Naive thymus-derived CD8-positive, alpha-beta T cell (primary cell): ENCODE results near the gene CEACAM3. TPM values are rescaled to one million over a fixed set of nuclear protein-coding genes. Genes with fewer than 3 reads are reported as not detected.

ENCODE experiments used
- ATAC-seq, 2 donors: fragments of 150-1000 bp; cut with Tn5 transposase in 1 of 2; sonication (Bioruptor Pico), chemical (Tn5 transposase) in 1 of 2; 1 replicate in 1 of 2; 2 replicates in 1 of 2; pipeline ENCODE4 v1.10.0; 2021; ENCODE audit warnings: mild to moderate bottlenecking in 2 of 2, moderate library complexity in 2 of 2
- POLR2A ChIA-PET: fragments of 350-600 bp; sonication (Branson Sonifier 250); formaldehyde crosslinking; loops from one replicate; lab custom pipeline; 2021; ENCODE audit warnings: antibody characterized with exemption; lab: Charles Lee
- DNase-seq, 10 donors: peaks; one replicate each; pipeline versions ENCODE4 v3.0.0 to v3.0.0-alpha.2; 2020 to 2022
- H3K27ac Mint-ChIP-seq, 10 donors: one replicate each; pipeline ENCODE4 v1.8.0; 2020 to 2022; ENCODE audit warnings: mild to moderate bottlenecking in 10 of 10, mixed read lengths in 10 of 10, moderate library complexity in 4 of 10, inconsistent platforms in 1 of 10
- H3K27me3 Mint-ChIP-seq, 5 donors: one replicate each; pipeline ENCODE4 v1.8.0; 2021 to 2022; ENCODE audit warnings: mixed read lengths in 5 of 5
- H3K36me3 Mint-ChIP-seq, 3 donors: one replicate each; pipeline ENCODE4 v1.8.0; 2020 to 2022; ENCODE audit warnings: mixed read lengths in 3 of 3, mild to moderate bottlenecking in 2 of 3, inconsistent platforms in 1 of 3
- H3K4me1 Mint-ChIP-seq, 4 donors: one replicate each; pipeline ENCODE4 v1.8.0; 2021 to 2022; ENCODE audit warnings: mixed read lengths in 4 of 4
- H3K4me3 Mint-ChIP-seq, 10 donors: one replicate each; pipeline ENCODE4 v1.8.0; 2020 to 2022; ENCODE audit warnings: mild to moderate bottlenecking in 10 of 10, mixed read lengths in 10 of 10, moderate library complexity in 6 of 10, inconsistent platforms in 1 of 10
- H3K9me3 Mint-ChIP-seq, 9 donors: one replicate each; pipeline ENCODE4 v1.8.0; 2020 to 2022; ENCODE audit warnings: mixed read lengths in 9 of 9, mild to moderate bottlenecking in 3 of 9, inconsistent platforms in 1 of 9, moderate library complexity in 1 of 9
- polyA plus RNA-seq, 3 donors: library from polyadenylated mRNA; unstranded; fragments of 300-500 nt; fragmentation: Illumina TruSeq; gene quantifications; one replicate each; pipeline ENCODE4 v1.2.3, GENCODE V29; 2021
- total RNA-seq, 8 experiments: library from RNA in 2 of 8; stranded (reverse) in 2 of 8; gene quantifications; one replicate each; pipeline ENCODE4 v1.2.3 and lab custom pipeline; 2021 to 2026

CEACAM3 gene
- total and polyA plus RNA-seq, 5 experiments from 2014 or later = not detected

GRCh38 chr19:41815301-41815700 is 18.9 kb downstream of the CEACAM3 start:
- Mint-ChIP-seq H3K9me3 (no peaks in the 10 kb centered on the region), H3K27ac (no peak overlapping the region), H3K4me1 (peaks cover 5 to 21% (median 15%) of the 10 kb centered on the region in 4 donors), H3K27me3 (peaks cover 0 to 3% (median 2%) of the 10 kb centered on the region in 5 donors), H3K4me3 (no peak overlapping the region), H3K36me3 (no peaks in the 10 kb centered on the region)
- ATAC-seq = no peak
- POLR2A ChIA-PET = no interaction called here
- no peak for DNase-seq

- Mint-ChIP-seq H3K27me3 (peaks cover 4 to 10% (median 8%) of the 10 kb centered on the region in 5 donors), H3K4me3 (no peak overlapping the region), H3K9me3 (no peaks in the 10 kb centered on the region), H3K4me1 (peaks cover 8 to 16% (median 12%) of the 10 kb centered on the region in 4 donors), H3K27ac (no peak overlapping the region), H3K36me3 (no peaks in the 10 kb centered on the region)
- POLR2A ChIA-PET = interaction anchor here (0.7 kb wide), 1 partner anchor 118 kb away, joined by 6 read pairs; no protein-coding TSS in a partner anchor
- DNase-seq = no peak
- ATAC-seq = no peak
Measured at GRCh38 chr19:41816761-41817160, 20.4 kb downstream of the CEACAM3 start.

- Mint-ChIP-seq H3K9me3 (no peaks in the 10 kb centered on the region), H3K4me1 (peaks cover 0 to 3% (median 0%) of the 10 kb centered on the region in 4 donors), H3K4me3 (no peak overlapping the region), H3K36me3 (no peaks in the 10 kb centered on the region), H3K27ac (no peak overlapping the region), H3K27me3 (peaks cover 4 to 28% (median 16%) of the 10 kb centered on the region in 5 donors)
- DNase-seq = peak in 8 of 10 donors; percentile 27 to 73 (median 54)
- POLR2A ChIA-PET = interaction anchor here (0.6 to 0.8 kb wide), 2 partner anchors 9 to 33 kb away, joined by 4 to 5 read pairs; no protein-coding TSS in a partner anchor
- peak; percentile 80 to 88 for ATAC-seq
Measured at GRCh38 chr19:41821003-41821735, 24.8 kb downstream of the CEACAM3 start.

- H3K9me3 Mint-ChIP-seq = no peaks in the 10 kb centered on the region
- DNase-seq = no peak
- POLR2A ChIA-PET = no interaction called here
- H3K4me3 Mint-ChIP-seq = no peak overlapping the region
- no peaks in the 10 kb centered on the region for H3K36me3 Mint-ChIP-seq
- no peak for ATAC-seq
- H3K4me1 Mint-ChIP-seq = no peaks in the 10 kb centered on the region
- H3K27ac Mint-ChIP-seq = peak overlapping the region in 1 of 10 donors; percentile 38
- peaks cover 7 to 25% (median 15%) of the 10 kb centered on the region in 5 donors for H3K27me3 Mint-ChIP-seq
Measured at GRCh38 chr19:41837981-41838708, 41.8 kb downstream of the CEACAM3 start.

GRCh38 chr19:41839211-41839610 is 42.8 kb downstream of the CEACAM3 start:
- no peaks in the 10 kb centered on the region for H3K9me3 Mint-ChIP-seq
- H3K27me3 Mint-ChIP-seq = peaks cover 11 to 25% (median 15%) of the 10 kb centered on the region in 5 donors
- H3K4me1 Mint-ChIP-seq = peaks cover 0 to 2% (median 0%) of the 10 kb centered on the region in 4 donors
- no peak overlapping the region for H3K4me3 Mint-ChIP-seq
- no peak for ATAC-seq
- POLR2A ChIA-PET = no interaction called here
- no peaks in the 10 kb centered on the region for H3K36me3 Mint-ChIP-seq
- no peak overlapping the region for H3K27ac Mint-ChIP-seq
- DNase-seq = no peak

GRCh38 chr19:41843371-41843770 is 47.0 kb downstream of the CEACAM3 start:
- H3K27me3 Mint-ChIP-seq = peaks cover under 1 to 7% (median 5%) of the 10 kb centered on the region in 5 donors
- H3K4me1 Mint-ChIP-seq = peaks cover 0 to 4% (median 0%) of the 10 kb centered on the region in 4 donors
- no peak overlapping the region for H3K27ac Mint-ChIP-seq
- H3K4me3 Mint-ChIP-seq = no peak overlapping the region
- no peaks in the 10 kb centered on the region for H3K36me3 Mint-ChIP-seq
- no peaks in the 10 kb centered on the region for H3K9me3 Mint-ChIP-seq
- POLR2A ChIA-PET = no interaction called here
- DNase-seq (no peak), ATAC-seq (no peak)

GRCh38 chr19:41844601-41845000 is 48.2 kb downstream of the CEACAM3 start, which contains the start of gene LYPD4:
Gene LYPD4 (minus strand): TSS chr19:41844683. CDS start chr19:41839285, 5,398 bp downstream.
- no peak for DNase-seq
- H3K4me3 Mint-ChIP-seq = no peak within 1 kb of the TSS
- peaks cover 0 to 5% (median 0%) of the 10 kb centered on the region in 5 donors for H3K27me3 Mint-ChIP-seq
- no peaks in the 10 kb centered on the region for H3K9me3 Mint-ChIP-seq
- ATAC-seq = no peak
- POLR2A ChIA-PET = no interaction called here
- H3K27ac Mint-ChIP-seq = peak within 1 kb of the TSS in 1 of 10 donors; percentile 50
- peaks cover 0 to 4% (median 0%) of the 10 kb centered on the region in 4 donors for H3K4me1 Mint-ChIP-seq
- H3K36me3 Mint-ChIP-seq = no peaks in the 10 kb centered on the region

- POLR2A ChIA-PET = no interaction called here
- peaks cover 0 to 4% (median 0%) of the 10 kb centered on the region in 4 donors for H3K4me1 Mint-ChIP-seq
- DNase-seq (no peak), ATAC-seq (no peak)
- peak within 1 kb of the TSS in 2 of 10 donors; percentile 50 to 72 for H3K27ac Mint-ChIP-seq
- no peak within 1 kb of the TSS for H3K4me3 Mint-ChIP-seq
- no peaks in the 10 kb centered on the region for H3K36me3 Mint-ChIP-seq
- no peaks in the 10 kb centered on the region for H3K9me3 Mint-ChIP-seq
- peaks cover 0 to 5% (median 0%) of the 10 kb centered on the region in 5 donors for H3K27me3 Mint-ChIP-seq
Measured at GRCh38 chr19:41845001-41845050, 48.4 kb downstream of the CEACAM3 start, which contains the start of gene DMRTC2. Gene DMRTC2 (plus strand): TSS chr19:41845042. CDS start chr19:41847429, 2,387 bp downstream.

- Mint-ChIP-seq H3K36me3 (no peaks in the 10 kb centered on the region), H3K4me3 (no peak overlapping the region), H3K27ac (no peak overlapping the region), H3K4me1 (peaks cover 0 to 4% (median 0%) of the 10 kb centered on the region in 4 donors), H3K9me3 (no peaks in the 10 kb centered on the region), H3K27me3 (peaks cover 0 to 5% (median 0%) of the 10 kb centered on the region in 5 donors)
- POLR2A ChIA-PET = no interaction called here
- no peak for ATAC-seq
- DNase-seq = no peak
Measured at GRCh38 chr19:41845051-41845590, 48.7 kb downstream of the CEACAM3 start.

- no peak overlapping the region for H3K4me3 Mint-ChIP-seq
- H3K36me3 Mint-ChIP-seq = no peaks in the 10 kb centered on the region
- peaks cover 0 to 4% (median 0%) of the 10 kb centered on the region in 4 donors for H3K4me1 Mint-ChIP-seq
- DNase-seq (no peak), ATAC-seq (no peak)
- H3K27ac Mint-ChIP-seq = peak overlapping the region in 1 of 10 donors; percentile 15
- peaks cover 0 to 10% (median 4%) of the 10 kb centered on the region in 5 donors for H3K27me3 Mint-ChIP-seq
- H3K9me3 Mint-ChIP-seq = no peaks in the 10 kb centered on the region
- POLR2A ChIA-PET = no interaction called here
Measured at GRCh38 chr19:41847351-41848105, 51.1 kb downstream of the CEACAM3 start.

GRCh38 chr19:41848666-41849065 is 52.3 kb downstream of the CEACAM3 start:
- no peak overlapping the region for H3K4me3 Mint-ChIP-seq
- no peak for DNase-seq
- ATAC-seq = no peak
- no peaks in the 10 kb centered on the region for H3K9me3 Mint-ChIP-seq
- H3K4me1 Mint-ChIP-seq = peaks cover 0 to 4% (median 0%) of the 10 kb centered on the region in 4 donors
- H3K27ac Mint-ChIP-seq = peak overlapping the region in 2 of 10 donors; percentile 11 to 18
- H3K36me3 Mint-ChIP-seq = no peaks in the 10 kb centered on the region
- POLR2A ChIA-PET = no interaction called here
- H3K27me3 Mint-ChIP-seq = peaks cover 0 to 10% (median 4%) of the 10 kb centered on the region in 5 donors

GRCh38 chr19:41849067-41849466 is 52.7 kb downstream of the CEACAM3 start:
- Mint-ChIP-seq H3K4me1 (peaks cover 0 to 2% (median 0%) of the 10 kb centered on the region in 4 donors), H3K9me3 (no peaks in the 10 kb centered on the region), H3K36me3 (no peaks in the 10 kb centered on the region), H3K27me3 (peaks cover 0 to 7% (median 4%) of the 10 kb centered on the region in 5 donors), H3K27ac (peak overlapping the region in 2 of 10 donors; percentile 11 to 18), H3K4me3 (no peak overlapping the region)
- ATAC-seq (no peak), DNase-seq (no peak)
- POLR2A ChIA-PET = interaction anchor here (0.8 kb wide), 1 partner anchor 12 kb away, joined by 3 read pairs; no protein-coding TSS in a partner anchor
